Keratinocyte (primary cell): ENCODE data around the gene FDXACB1. TPM values are rescaled to one million over a fixed set of nuclear protein-coding genes. Genes with fewer than 3 reads are reported as not detected.

Experiments used
- DNase-seq: peaks from one replicate; pipeline ENCODE4 v3.0.0-alpha.2; 2011; ENCODE audit warnings: low read depth, missing footprints, low spot score
- FAIRE-seq: peaks from 2 replicates; lab custom pipeline; 2011; peaks lifted over from hg19 to GRCh38; lab: Jason Lieb, UNC
- H2AFZ ChIP-seq: 2 replicates; pipeline ENCODE4 v1.6.0; 2012; ENCODE audit warnings: low read length, control low read depth, inconsistent platforms; ENCODE audit not compliant: control insufficient read depth
- H3K27ac ChIP-seq: 2 replicates; pipeline ENCODE4 v1.5.1; 2011; ENCODE audit warnings: low read length; ENCODE audit not compliant: control insufficient read depth, insufficient read depth
- H3K27me3 ChIP-seq: 3 replicates; pipeline ENCODE4 v1.6.0; 2011; ENCODE audit warnings: low read length; ENCODE audit not compliant: control insufficient read depth, insufficient read depth; ENCODE audit errors: extremely low read depth
- H3K36me3 ChIP-seq, 2 experiments: 2 replicates in 1 of 2; 3 replicates in 1 of 2; pipeline ENCODE4 v1.5.1; 2011; ENCODE audit warnings: low read length in 2 of 2, mild to moderate bottlenecking in 1 of 2; ENCODE audit not compliant: control insufficient read depth in 2 of 2, insufficient read depth in 2 of 2; ENCODE audit errors: extremely low read depth in 1 of 2
- H3K4me1 ChIP-seq: 3 replicates; pipeline ENCODE4 v1.5.1; 2011; ENCODE audit warnings: low read length; ENCODE audit not compliant: control insufficient read depth, insufficient read depth; ENCODE audit errors: extremely low read depth
- H3K4me2 ChIP-seq: 3 replicates; pipeline ENCODE4 v1.6.0; 2011; ENCODE audit warnings: low read depth, low read length; ENCODE audit not compliant: control insufficient read depth, insufficient read depth; ENCODE audit errors: extremely low read depth
- H3K4me3 ChIP-seq, 3 experiments: fragments of 200-600 bp in 1 of 3; sonication (generic) in 1 of 3; 2 replicates in 2 of 3; 3 replicates in 1 of 3; pipeline ENCODE4 v1.5.1; 2011 to 2016; ENCODE audit warnings: low read length in 3 of 3, mild to moderate bottlenecking in 3 of 3, control low read depth in 2 of 3, inconsistent platforms in 1 of 3, low read depth in 1 of 3, mixed read lengths in 1 of 3, mixed run types in 1 of 3, moderate library complexity in 1 of 3; ENCODE audit not compliant: control insufficient read depth in 2 of 3, insufficient read depth in 2 of 3; ENCODE audit errors: extremely low read depth in 1 of 3
- H3K79me2 ChIP-seq: 2 replicates; pipeline ENCODE4 v1.6.0; 2012; ENCODE audit warnings: low read length; ENCODE audit not compliant: control insufficient read depth, insufficient read depth
- H3K9ac ChIP-seq: 3 replicates; pipeline ENCODE4 v1.6.0; 2011; ENCODE audit warnings: low read length; ENCODE audit not compliant: control insufficient read depth, insufficient read depth; ENCODE audit errors: extremely low read depth
- H3K9me1 ChIP-seq: 3 replicates; pipeline ENCODE4 v1.6.0; 2011; ENCODE audit warnings: low read length; ENCODE audit not compliant: control insufficient read depth, insufficient read depth; ENCODE audit errors: extremely low read depth
- H3K9me3 ChIP-seq: 2 replicates; pipeline ENCODE4 v1.5.1; 2012; ENCODE audit warnings: low read depth, low read length; ENCODE audit not compliant: control insufficient read depth
- H4K20me1 ChIP-seq: 3 replicates; pipeline ENCODE4 v1.6.0; 2011; ENCODE audit warnings: low read length; ENCODE audit not compliant: control insufficient read depth, insufficient read depth; ENCODE audit errors: extremely low read depth
- EZH2 ChIP-seq: IDR thresholded peaks from one replicate; pipeline ENCODE4 v1.6.1; 2012; ENCODE audit warnings: inconsistent platforms, mild to moderate bottlenecking, low read length, moderate library complexity
- dilution Hi-C: fragments of 300-500 bp; cut with MboI; formaldehyde crosslinking; loops from one replicate; pipeline ENCODE4 v1.7.0; 2020; ENCODE audit warnings: low sequenced_read_pairs; ENCODE audit not compliant: extremely low pct_ligation_motif_present
- polyA plus RNA-seq, 5 experiments: library from polyadenylated mRNA; depleted of rRNA in 3 of 5; stranded (reverse) in 3 of 5; stranded (forward) in 1 of 5; unstranded in 1 of 5; fragments of >200 nt; gene quantifications; 1 replicate in 1 of 5; 2 replicates in 3 of 5; 3 replicates in 1 of 5; pipeline versions ENCODE4 v1.2.1 to v1.2.3, GENCODE V29; 2011 to 2012; ENCODE audit warnings: missing spikeins in 2 of 5, low read depth in 1 of 5, low replicate concordance in 1 of 5
- TF ChIP-seq, protein P1 (sequence below), 3 experiments: IDR thresholded peaks in 1 of 3; conservative IDR thresholded peaks in 1 of 3; optimal IDR thresholded peaks in 1 of 3; 2 replicates in 2 of 3; 3 replicates in 1 of 3; pipeline versions ENCODE3 to v1.5.1; 2011; ENCODE audit warnings: low read length in 3 of 3, mild to moderate bottlenecking in 3 of 3, moderate library complexity in 2 of 3, control low read depth in 1 of 3, inconsistent platforms in 1 of 3; ENCODE audit not compliant: insufficient read depth in 2 of 3; ENCODE audit errors: extremely low read depth in 1 of 3

FDXACB1 gene
- polyA plus RNA-seq, 1 donor (not counting 4 experiments of a cell fraction or from before 2014, with no cell fraction given): 2.9 TPM

DNA sequence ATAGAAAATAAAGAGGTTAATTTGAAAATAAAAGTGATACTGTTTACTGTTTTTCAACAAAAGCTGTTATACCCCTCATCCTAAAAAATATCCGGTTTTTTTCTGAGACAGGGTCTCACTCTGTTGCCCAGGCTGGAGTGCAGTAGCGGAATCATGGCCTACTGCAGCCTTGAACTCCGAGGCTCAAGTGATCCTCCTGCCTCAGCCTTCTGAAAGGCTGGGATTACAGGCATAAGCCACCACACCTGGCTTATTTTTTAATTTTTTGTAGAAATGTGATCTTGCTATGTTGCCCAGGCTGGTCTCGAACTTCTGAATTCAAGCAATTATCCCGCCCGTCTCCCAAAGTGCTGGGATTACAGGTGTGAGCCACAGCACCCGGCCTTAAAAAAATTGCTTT lies 43.3 kb downstream of the FDXACB1 start:
- DNase-seq (no peak), FAIRE-seq (no peak)
- H3K36me3 ChIP-seq: peaks cover 8 to 10% of the 10 kb centered on the region in 2 experiments
- H3K9ac ChIP-seq: no peak overlapping the region
- H3K4me2 ChIP-seq: no peak overlapping the region
- no peaks in the 10 kb centered on the region for H3K79me2 ChIP-seq
- no peak for TF ChIP-seq EZH2
- TF ChIP-seq, protein P1, sequence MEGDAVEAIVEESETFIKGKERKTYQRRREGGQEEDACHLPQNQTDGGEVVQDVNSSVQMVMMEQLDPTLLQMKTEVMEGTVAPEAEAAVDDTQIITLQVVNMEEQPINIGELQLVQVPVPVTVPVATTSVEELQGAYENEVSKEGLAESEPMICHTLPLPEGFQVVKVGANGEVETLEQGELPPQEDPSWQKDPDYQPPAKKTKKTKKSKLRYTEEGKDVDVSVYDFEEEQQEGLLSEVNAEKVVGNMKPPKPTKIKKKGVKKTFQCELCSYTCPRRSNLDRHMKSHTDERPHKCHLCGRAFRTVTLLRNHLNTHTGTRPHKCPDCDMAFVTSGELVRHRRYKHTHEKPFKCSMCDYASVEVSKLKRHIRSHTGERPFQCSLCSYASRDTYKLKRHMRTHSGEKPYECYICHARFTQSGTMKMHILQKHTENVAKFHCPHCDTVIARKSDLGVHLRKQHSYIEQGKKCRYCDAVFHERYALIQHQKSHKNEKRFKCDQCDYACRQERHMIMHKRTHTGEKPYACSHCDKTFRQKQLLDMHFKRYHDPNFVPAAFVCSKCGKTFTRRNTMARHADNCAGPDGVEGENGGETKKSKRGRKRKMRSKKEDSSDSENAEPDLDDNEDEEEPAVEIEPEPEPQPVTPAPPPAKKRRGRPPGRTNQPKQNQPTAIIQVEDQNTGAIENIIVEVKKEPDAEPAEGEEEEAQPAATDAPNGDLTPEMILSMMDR (optimal IDR thresholded peaks at IDR 0.05 in 1 of 3, IDR thresholded peaks at IDR 0.05 in 1 of 3, conservative IDR thresholded peaks at IDR 0.05 in 1 of 3; ENCODE audit: extremely low read depth in 1 of 3, insufficient read depth in 2 of 3, low read length in 3 of 3): no peak
- H3K4me1 ChIP-seq: no peaks in the 10 kb centered on the region
- dilution Hi-C loops: no loop called here
- H3K9me1 ChIP-seq: no peaks in the 10 kb centered on the region
- no peak overlapping the region for H2AFZ ChIP-seq
- H3K27me3 ChIP-seq: no peaks in the 10 kb centered on the region
- H3K9me3 ChIP-seq: no peaks in the 10 kb centered on the region
- no peaks in the 10 kb centered on the region for H4K20me1 ChIP-seq
- no peak overlapping the region for H3K27ac ChIP-seq
- H3K4me3 ChIP-seq: no peak overlapping the region

DNA sequence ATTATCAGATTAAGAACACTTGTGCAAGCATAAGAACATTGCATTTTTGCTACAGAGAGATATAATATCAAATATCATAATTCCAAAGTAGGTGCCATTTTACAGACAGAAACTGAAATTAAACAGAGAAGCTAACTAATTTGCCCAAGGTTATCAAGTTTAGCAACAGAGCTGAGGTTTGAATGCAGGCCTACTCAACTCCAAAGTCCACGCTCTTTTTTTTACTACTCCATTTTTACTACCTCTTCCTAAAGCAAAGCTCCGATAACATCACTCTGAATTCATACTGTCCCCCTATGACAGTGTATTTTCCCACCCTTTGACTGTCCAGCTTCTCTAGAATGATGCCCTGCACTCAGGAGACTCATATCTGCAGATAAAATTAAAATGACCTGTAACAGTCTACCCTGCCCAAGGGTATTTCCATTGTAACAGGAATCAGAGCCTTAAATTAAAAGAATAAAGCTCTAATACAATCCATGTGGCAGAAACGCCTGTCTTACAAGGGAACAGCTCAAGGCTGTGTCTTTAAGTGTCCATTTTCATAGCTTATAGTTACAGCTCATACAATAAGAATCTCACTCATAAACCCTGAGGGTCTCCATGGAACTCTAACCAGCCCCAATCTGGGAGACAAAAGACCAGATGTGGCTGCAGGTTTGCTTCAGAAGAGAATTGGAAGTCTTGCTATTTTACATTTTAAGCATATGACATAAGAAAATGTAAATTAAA lies 44.4 kb downstream of the FDXACB1 start:
- H3K79me2 ChIP-seq: no peaks in the 10 kb centered on the region
- no peaks in the 10 kb centered on the region for H3K9me1 ChIP-seq
- H3K27me3 ChIP-seq: no peaks in the 10 kb centered on the region
- H2AFZ ChIP-seq: no peak overlapping the region
- FAIRE-seq (no peak), DNase-seq (no peak)
- TF ChIP-seq, protein P1 (optimal IDR thresholded peaks at IDR 0.05 in 1 of 3, IDR thresholded peaks at IDR 0.05 in 1 of 3, conservative IDR thresholded peaks at IDR 0.05 in 1 of 3; ENCODE audit: extremely low read depth in 1 of 3, insufficient read depth in 2 of 3, low read length in 3 of 3): no peak
- TF ChIP-seq EZH2: no peak
- H3K27ac ChIP-seq: no peak overlapping the region
- H4K20me1 ChIP-seq: no peaks in the 10 kb centered on the region
- H3K4me1 ChIP-seq: no peaks in the 10 kb centered on the region
- H3K4me2 ChIP-seq: no peak overlapping the region
- H3K9me3 ChIP-seq: no peaks in the 10 kb centered on the region
- no peak overlapping the region for H3K9ac ChIP-seq
- H3K36me3 ChIP-seq: peaks cover 2 to 4% of the 10 kb centered on the region in 2 experiments
- dilution Hi-C loops: no loop called here
- no peak overlapping the region for H3K4me3 ChIP-seq
